ENCODE data around the gene ALDH18A1.
A peak's percentile ranks its signal among the peaks of the same experiment; 100 is the strongest.

ALDH18A1 gene

GRCh38 chr10:95579292-95579691 is 77.2 kb downstream of the ALDH18A1 start:
- no peak for DNase-seq (ENCODE audit: low spot score)

DNA sequence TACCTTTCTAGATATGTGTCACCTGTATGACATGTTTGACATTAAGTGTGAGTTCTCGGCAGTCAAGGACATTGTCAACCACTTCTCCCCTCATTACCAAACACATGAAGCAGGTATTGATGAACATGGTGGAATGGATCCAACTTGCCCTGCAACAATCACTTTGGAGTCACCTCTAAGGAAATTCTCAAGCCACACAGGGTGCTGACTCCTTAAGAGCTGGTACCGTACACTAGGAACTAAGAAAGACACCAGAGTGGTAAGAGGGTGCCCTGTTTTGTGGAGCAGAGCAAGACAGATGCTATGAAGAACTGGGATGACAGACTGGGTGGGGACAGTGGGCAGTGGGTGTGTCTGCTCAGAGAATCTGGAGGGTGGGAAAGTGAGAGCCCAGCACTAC is 77.9 kb downstream of the ALDH18A1 start:
- DNase-seq (ENCODE audit: low spot score): no peak

- no peak for DNase-seq (ENCODE audit: low spot score)
Measured at GRCh38 chr10:95574649-95575365, 81.7 kb downstream of the ALDH18A1 start.

GRCh38 chr10:95573964-95574604 is 82.4 kb downstream of the ALDH18A1 start:
- DNase-seq (ENCODE audit: low spot score): no peak

GRCh38 chr10:95573527-95573926 is 83.0 kb downstream of the ALDH18A1 start:
- no peak for DNase-seq (ENCODE audit: low spot score)

- DNase-seq (ENCODE audit: low spot score): no peak
Measured at GRCh38 chr10:95572131-95572820, 84.2 kb downstream of the ALDH18A1 start.

DNA sequence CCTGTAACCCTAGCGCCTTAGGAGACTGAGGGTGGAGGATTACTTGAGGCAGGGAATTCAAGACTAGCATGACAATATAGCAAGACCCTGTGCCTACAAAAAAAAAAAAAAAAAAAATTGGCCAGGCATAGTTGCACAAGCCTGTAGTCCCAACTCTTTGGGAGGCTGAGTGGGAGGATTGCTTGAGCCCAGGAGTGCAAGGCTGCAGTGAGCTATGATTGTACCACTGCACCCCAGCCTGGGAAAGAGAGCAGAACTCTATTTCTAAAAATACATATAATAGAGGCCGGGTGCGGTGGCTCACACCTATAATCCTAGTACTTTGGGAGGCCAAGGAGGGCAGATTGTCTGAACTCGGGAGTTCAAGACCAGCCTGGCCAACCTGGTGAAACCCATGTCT is 85.1 kb downstream of the ALDH18A1 start:
- DNase-seq (ENCODE audit: low spot score): no peak

GRCh38 chr10:95569368-95569767 is 87.1 kb downstream of the ALDH18A1 start:
- no peak for DNase-seq (ENCODE audit: low spot score)

GRCh38 chr10:95567903-95568630 is 88.4 kb downstream of the ALDH18A1 start:
- DNase-seq (ENCODE audit: low spot score): no peak

- DNase-seq (ENCODE audit: low spot score): no peak
Measured at GRCh38 chr10:95566136-95566535, 90.4 kb downstream of the ALDH18A1 start.

GRCh38 chr10:95565336-95565735 is 91.2 kb downstream of the ALDH18A1 start:
- no peak for DNase-seq (ENCODE audit: low spot score)

DNA sequence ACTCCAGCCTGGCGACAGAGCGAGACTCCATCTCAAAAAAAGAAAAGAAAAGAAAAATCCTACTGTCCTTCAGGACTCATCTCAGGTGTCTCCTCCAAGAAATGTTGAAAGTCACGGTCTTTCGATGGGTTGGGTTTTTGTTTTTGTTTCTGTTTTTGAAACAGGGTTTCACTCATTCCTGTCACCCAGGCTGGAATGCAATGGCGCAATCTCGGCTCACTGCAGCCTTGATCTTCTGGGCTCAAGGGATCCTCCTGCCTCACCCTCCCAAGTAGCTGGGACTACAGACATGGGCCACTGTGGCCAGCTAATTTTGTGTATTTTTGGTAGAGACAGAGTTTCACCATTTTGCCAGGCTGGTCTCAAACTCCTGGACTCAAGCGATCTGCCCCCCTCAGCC is 92.2 kb downstream of the ALDH18A1 start:
- no peak for DNase-seq (ENCODE audit: low spot score)

DNA sequence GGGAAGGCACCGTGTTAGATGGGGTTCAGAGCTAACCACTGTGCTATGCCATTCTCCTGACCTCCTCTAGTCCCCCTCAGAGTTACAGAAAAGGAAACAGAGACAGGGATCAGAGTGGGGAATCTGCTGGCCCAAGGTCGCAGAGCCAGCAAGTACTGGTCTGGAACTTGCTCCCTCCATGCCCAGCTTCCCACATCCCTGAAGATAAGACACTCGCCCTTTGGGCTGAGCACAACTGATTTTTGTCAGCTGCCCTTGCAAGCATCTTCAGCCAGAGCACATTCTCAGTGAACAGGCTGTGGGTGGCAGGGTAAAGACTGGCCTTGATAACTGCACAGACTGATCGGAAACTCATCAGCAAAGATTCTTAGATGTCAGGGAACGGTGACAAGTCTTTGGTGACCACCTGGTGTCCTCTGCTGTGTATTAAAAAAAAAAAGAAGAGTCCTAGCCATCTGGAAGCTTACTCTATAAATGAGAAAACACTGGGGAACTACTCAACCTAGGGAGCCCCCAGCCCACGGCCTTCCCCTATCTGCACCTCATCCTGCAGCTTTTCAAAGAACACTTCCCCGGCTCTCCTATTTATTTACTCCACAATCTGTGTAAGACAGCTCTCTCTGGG is 94.1 kb downstream of the ALDH18A1 start:
- peak; percentile 41 for DNase-seq (ENCODE audit: low spot score)

DNA sequence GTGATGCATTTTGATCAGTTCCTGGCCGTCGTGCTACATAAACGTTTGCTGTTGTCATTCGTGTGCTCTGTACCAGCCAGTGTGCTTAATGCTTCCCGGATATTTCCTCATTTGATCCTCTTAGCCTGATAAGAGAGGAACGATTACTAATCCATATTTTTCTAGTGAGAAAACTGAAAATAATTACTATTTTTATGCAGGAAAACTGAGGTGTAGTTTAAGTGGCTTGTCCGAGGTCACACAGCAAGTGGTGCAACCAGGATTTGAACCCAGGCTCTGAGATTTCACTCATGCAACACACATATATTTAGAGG is 94.7 kb downstream of the ALDH18A1 start:
- no peak for DNase-seq (ENCODE audit: low spot score)

- DNase-seq (ENCODE audit: low spot score): peak; percentile 95
Measured at GRCh38 chr10:95561177-95561863, 95.2 kb downstream of the ALDH18A1 start, which contains the start of gene SORBS1. SORBS1 (minus strand) TSS chr10:95561371; CDS start chr10:95441135, 120,236 bp downstream.

DNA sequence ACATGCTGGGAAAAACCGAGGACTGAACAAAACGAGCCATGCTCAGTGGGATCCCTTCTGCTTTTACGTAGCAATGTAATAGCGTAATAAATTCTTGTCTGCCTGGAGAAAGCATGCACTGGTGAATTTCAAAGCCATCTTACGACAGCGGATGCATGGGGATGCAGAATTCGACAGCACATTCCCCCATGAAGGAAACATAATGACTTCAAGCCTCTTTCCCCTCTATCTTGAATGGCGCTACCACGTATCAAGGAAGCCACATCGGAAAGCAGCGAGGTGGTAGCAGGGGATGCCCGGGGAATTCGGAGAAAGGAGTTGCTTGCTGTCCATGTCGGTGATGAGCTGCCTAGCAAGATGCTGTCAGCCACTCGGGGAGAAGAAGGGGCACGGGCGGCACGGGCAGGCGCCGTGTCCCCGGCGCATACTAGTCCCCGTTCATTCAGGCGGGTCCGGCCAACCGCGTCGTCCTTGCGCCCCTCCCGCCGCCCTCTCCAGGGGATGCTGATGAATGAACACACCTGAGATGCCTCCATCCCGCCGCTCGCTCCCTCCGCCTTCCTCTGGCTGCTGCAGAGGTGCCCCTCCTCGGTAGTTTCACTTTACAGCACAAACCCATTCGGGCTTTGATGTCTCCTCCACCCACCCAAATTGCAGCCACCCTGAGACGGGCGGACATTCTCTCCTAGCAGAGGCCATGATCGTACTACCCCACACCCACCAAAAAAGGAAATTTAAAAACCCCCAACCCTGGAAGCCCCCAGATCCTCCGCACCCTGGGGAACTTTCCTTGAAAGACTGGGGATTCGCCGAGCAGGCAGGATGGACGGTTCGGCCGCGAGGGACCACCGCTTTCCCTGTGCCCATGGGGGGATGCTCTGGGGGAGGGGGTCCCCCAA is 96.0 kb downstream of the ALDH18A1 start:
- DNase-seq (ENCODE audit: low spot score): peak; percentile 56

- DNase-seq (ENCODE audit: low spot score): no peak
Measured at GRCh38 chr10:95559896-95560277, 96.6 kb downstream of the ALDH18A1 start.

GRCh38 chr10:95559471-95559870 is 97.0 kb downstream of the ALDH18A1 start:
- DNase-seq (ENCODE audit: low spot score): no peak

DNA sequence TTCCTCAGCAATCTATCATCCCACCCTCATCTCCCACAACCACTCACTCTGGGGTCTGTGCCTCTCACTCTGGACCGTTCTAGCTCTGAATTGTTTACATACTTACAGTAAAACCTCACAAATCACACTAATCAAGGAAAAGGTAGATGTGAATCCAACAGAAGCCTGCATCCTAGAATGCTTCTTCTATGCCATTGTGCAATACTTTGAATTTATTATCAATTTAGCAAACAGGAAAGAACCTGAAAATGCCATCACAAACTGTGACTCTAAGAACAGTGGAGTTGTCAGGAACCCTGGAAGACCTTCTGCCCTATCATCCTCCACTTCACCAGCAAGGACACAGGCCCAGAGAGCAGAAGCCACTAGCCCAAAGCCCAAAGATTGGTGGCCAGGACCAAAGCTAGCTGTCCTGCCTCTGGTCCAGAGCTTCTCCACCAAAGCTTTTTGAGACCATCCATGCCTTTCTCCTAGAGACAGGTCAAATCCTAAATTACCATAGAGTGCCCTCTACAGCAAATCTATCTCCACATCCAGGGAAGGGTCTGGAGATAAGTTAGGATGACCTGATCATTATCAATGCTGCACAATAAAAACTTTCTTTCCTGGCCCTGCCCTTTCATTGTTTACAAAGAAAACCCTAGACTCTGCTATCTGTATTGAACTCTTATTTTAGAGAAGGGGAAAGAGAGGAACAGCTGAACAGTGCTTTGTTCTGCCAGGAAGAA is 97.8 kb downstream of the ALDH18A1 start:
- no peak for DNase-seq (ENCODE audit: low spot score)
